Esophagus muscularis mucosa (tissue), 3 donors: ENCODE measurements around the gene NGEF.

Experiments used
- POLR2A ChIP-seq: fragments of 450-650 bp; IDR thresholded peaks from one replicate; pipeline ENCODE4 v1.6.1; 2017; ENCODE audit warnings: antibody characterized with exemption, moderate library complexity, mild to moderate bottlenecking, low read depth
- POLR2AphosphoS5 ChIP-seq, 2 donors: sonication (generic); formaldehyde crosslinking; IDR thresholded peaks; one replicate each; pipeline ENCODE4 v1.6.1; 2017; ENCODE audit warnings: antibody characterized with exemption in 2 of 2
- TF ChIP-seq, protein P1 (sequence below), 3 experiments: fragments of 200-600 bp in 2 of 3; fragments of 450-650 bp in 1 of 3; sonication (generic) in 2 of 3; IDR thresholded peaks; one replicate each; pipeline ENCODE4 v1.5.1; 2017 to 2019; ENCODE audit warnings: antibody characterized with exemption in 3 of 3, mild to moderate bottlenecking in 2 of 3, moderate library complexity in 1 of 3

DNA sequence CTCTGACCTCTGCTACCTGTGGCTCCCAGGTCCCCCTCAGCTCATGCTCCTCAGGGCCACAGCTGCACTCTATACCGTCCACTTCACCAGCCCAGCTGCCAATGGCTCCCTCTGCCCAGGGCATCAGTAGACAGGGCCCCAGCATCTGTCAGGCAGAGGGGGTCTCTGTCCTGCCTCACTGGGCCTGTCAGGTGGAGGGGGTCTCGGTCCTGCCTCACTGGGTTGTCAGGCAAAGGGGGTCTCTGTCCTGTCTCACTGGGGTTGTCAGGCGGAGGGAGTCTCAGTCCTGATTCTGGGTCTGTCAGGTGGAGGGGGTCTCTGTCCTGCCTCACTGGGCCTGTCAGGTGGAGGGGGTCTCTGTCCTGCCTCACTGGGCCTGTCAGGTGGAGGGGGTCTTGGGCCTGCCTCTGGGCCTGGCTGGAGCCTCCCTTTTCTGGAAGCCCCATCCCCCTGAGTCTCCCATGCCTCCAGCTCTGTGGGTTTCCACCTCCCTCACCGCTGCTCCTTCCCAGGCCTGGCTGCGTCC, 123.1 kb downstream of the NGEF start:
- TF ChIP-seq POLR2A (no peak), POLR2AphosphoS5 (IDR thresholded peaks at IDR 0.05) (no peak)
- TF ChIP-seq, protein P1, sequence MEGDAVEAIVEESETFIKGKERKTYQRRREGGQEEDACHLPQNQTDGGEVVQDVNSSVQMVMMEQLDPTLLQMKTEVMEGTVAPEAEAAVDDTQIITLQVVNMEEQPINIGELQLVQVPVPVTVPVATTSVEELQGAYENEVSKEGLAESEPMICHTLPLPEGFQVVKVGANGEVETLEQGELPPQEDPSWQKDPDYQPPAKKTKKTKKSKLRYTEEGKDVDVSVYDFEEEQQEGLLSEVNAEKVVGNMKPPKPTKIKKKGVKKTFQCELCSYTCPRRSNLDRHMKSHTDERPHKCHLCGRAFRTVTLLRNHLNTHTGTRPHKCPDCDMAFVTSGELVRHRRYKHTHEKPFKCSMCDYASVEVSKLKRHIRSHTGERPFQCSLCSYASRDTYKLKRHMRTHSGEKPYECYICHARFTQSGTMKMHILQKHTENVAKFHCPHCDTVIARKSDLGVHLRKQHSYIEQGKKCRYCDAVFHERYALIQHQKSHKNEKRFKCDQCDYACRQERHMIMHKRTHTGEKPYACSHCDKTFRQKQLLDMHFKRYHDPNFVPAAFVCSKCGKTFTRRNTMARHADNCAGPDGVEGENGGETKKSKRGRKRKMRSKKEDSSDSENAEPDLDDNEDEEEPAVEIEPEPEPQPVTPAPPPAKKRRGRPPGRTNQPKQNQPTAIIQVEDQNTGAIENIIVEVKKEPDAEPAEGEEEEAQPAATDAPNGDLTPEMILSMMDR (IDR thresholded peaks at IDR 0.05): no peak
